ENCODE results near the gene NCOR1.
"Not testable (repeated sequence)": the region's sequence is repeated elsewhere in the genome, so short reads cannot be mapped to it uniquely, and the experiment has no call there.

NCOR1 gene

GRCh38 chr17:16129441-16130205, 85.7 kb downstream of the NCOR1 start:
- Histone ChIP-seq H3K4me1 (ENCODE audit: control insufficient read depth, insufficient read depth, low read length) (no peaks in the 10 kb centered on the region), H3K4me3 (ENCODE audit: low read length) (no peak overlapping the region), H3K27me3 (ENCODE audit: control insufficient read depth, insufficient read depth, low read length) (no peaks in the 10 kb centered on the region), H3K9ac (ENCODE audit: low read length) (no peak overlapping the region), H3K36me3 (ENCODE audit: control insufficient read depth, insufficient read depth, low read length) (peaks cover 10% of the 10 kb centered on the region), H3K27ac (ENCODE audit: low read depth, low read length) (no peak overlapping the region)

GRCh38 chr17:16123531-16123930, 91.8 kb downstream of the NCOR1 start:
- H3K27ac ChIP-seq (ENCODE audit: low read depth, low read length) = no peak overlapping the region
- H3K36me3 ChIP-seq (ENCODE audit: control insufficient read depth, insufficient read depth, low read length) = peaks cover 19% of the 10 kb centered on the region
- no peak overlapping the region for H3K4me3 ChIP-seq (ENCODE audit: low read length)
- H3K4me1 ChIP-seq (ENCODE audit: control insufficient read depth, insufficient read depth, low read length) = peaks cover 4% of the 10 kb centered on the region
- H3K9ac ChIP-seq (ENCODE audit: low read length) = no peak overlapping the region
- H3K27me3 ChIP-seq (ENCODE audit: control insufficient read depth, insufficient read depth, low read length) = no peaks in the 10 kb centered on the region

GRCh38 chr17:16122697-16123434, 92.5 kb downstream of the NCOR1 start:
- Histone ChIP-seq H3K4me1 (ENCODE audit: control insufficient read depth, insufficient read depth, low read length) (peaks cover 4% of the 10 kb centered on the region), H3K27me3 (ENCODE audit: control insufficient read depth, insufficient read depth, low read length) (no peaks in the 10 kb centered on the region), H3K36me3 (ENCODE audit: control insufficient read depth, insufficient read depth, low read length) (peaks cover 20% of the 10 kb centered on the region), H3K4me3 (ENCODE audit: low read length) (no peak overlapping the region), H3K27ac (ENCODE audit: low read depth, low read length) (peak overlapping the region; percentile 10), H3K9ac (ENCODE audit: low read length) (no peak overlapping the region)

- H3K36me3 ChIP-seq (ENCODE audit: control insufficient read depth, insufficient read depth, low read length) = peaks cover 22% of the 10 kb centered on the region
- peaks cover 4% of the 10 kb centered on the region for H3K4me1 ChIP-seq (ENCODE audit: control insufficient read depth, insufficient read depth, low read length)
- no peaks in the 10 kb centered on the region for H3K27me3 ChIP-seq (ENCODE audit: control insufficient read depth, insufficient read depth, low read length)
- H3K9ac ChIP-seq (ENCODE audit: low read length) = no peak overlapping the region
- peak overlapping the region; percentile 6 for H3K27ac ChIP-seq (ENCODE audit: low read depth, low read length)
- H3K4me3 ChIP-seq (ENCODE audit: low read length) = no peak overlapping the region
Observed at GRCh38 chr17:16121915-16122314, 93.4 kb downstream of the NCOR1 start.

- no peaks in the 10 kb centered on the region for H3K27me3 ChIP-seq (ENCODE audit: control insufficient read depth, insufficient read depth, low read length)
- H3K27ac ChIP-seq (ENCODE audit: low read depth, low read length) = no peak overlapping the region
- no peak overlapping the region for H3K4me3 ChIP-seq (ENCODE audit: low read length)
- peaks cover 22% of the 10 kb centered on the region for H3K36me3 ChIP-seq (ENCODE audit: control insufficient read depth, insufficient read depth, low read length)
- peaks cover 4% of the 10 kb centered on the region for H3K4me1 ChIP-seq (ENCODE audit: control insufficient read depth, insufficient read depth, low read length)
- no peak overlapping the region for H3K9ac ChIP-seq (ENCODE audit: low read length)
Observed at GRCh38 chr17:16120937-16121336, 94.4 kb downstream of the NCOR1 start.

GRCh38 chr17:16117149-16117548, 98.2 kb downstream of the NCOR1 start:
- H3K36me3 ChIP-seq (ENCODE audit: control insufficient read depth, insufficient read depth, low read length) = peaks cover 28% of the 10 kb centered on the region
- H3K4me3 ChIP-seq (ENCODE audit: low read length) = no peak overlapping the region
- H3K9ac ChIP-seq (ENCODE audit: low read length) = no peak overlapping the region
- no peaks in the 10 kb centered on the region for H3K27me3 ChIP-seq (ENCODE audit: control insufficient read depth, insufficient read depth, low read length)
- H3K4me1 ChIP-seq (ENCODE audit: control insufficient read depth, insufficient read depth, low read length) = peaks cover 4% of the 10 kb centered on the region
- no peak overlapping the region for H3K27ac ChIP-seq (ENCODE audit: low read depth, low read length)

GRCh38 chr17:16115077-16115698, 100.1 kb downstream of the NCOR1 start:
- not testable (repeated sequence) for H3K27me3 ChIP-seq (ENCODE audit: control insufficient read depth, insufficient read depth, low read length); H3K4me1 ChIP-seq (ENCODE audit: control insufficient read depth, insufficient read depth, low read length); H3K4me3 ChIP-seq (ENCODE audit: low read length); H3K27ac ChIP-seq (ENCODE audit: low read depth, low read length); H3K9ac ChIP-seq (ENCODE audit: low read length)
- peaks cover 21% of the 10 kb centered on the region for H3K36me3 ChIP-seq (ENCODE audit: control insufficient read depth, insufficient read depth, low read length)

- Histone ChIP-seq H3K27ac (ENCODE audit: low read depth, low read length) (no peak overlapping the region), H3K9ac (ENCODE audit: low read length) (no peak overlapping the region), H3K36me3 (ENCODE audit: control insufficient read depth, insufficient read depth, low read length) (peaks cover 8% of the 10 kb centered on the region), H3K4me3 (ENCODE audit: low read length) (no peak overlapping the region), H3K4me1 (ENCODE audit: control insufficient read depth, insufficient read depth, low read length) (peaks cover 6% of the 10 kb centered on the region), H3K27me3 (ENCODE audit: control insufficient read depth, insufficient read depth, low read length) (no peaks in the 10 kb centered on the region)
Observed at GRCh38 chr17:16108871-16109270, 106.5 kb downstream of the NCOR1 start.

GRCh38 chr17:16108386-16108785, 106.9 kb downstream of the NCOR1 start:
- H3K4me1 ChIP-seq (ENCODE audit: control insufficient read depth, insufficient read depth, low read length) = peaks cover 6% of the 10 kb centered on the region
- H3K36me3 ChIP-seq (ENCODE audit: control insufficient read depth, insufficient read depth, low read length) = peaks cover 7% of the 10 kb centered on the region
- no peaks in the 10 kb centered on the region for H3K27me3 ChIP-seq (ENCODE audit: control insufficient read depth, insufficient read depth, low read length)
- no peak overlapping the region for H3K4me3 ChIP-seq (ENCODE audit: low read length)
- H3K27ac ChIP-seq (ENCODE audit: low read depth, low read length) = no peak overlapping the region
- no peak overlapping the region for H3K9ac ChIP-seq (ENCODE audit: low read length)

GRCh38 chr17:16107165-16107770, 108.1 kb downstream of the NCOR1 start:
- H3K27me3 ChIP-seq (ENCODE audit: control insufficient read depth, insufficient read depth, low read length) = no peaks in the 10 kb centered on the region
- H3K4me1 ChIP-seq (ENCODE audit: control insufficient read depth, insufficient read depth, low read length) = peaks cover 6% of the 10 kb centered on the region
- no peak overlapping the region for H3K4me3 ChIP-seq (ENCODE audit: low read length)
- H3K27ac ChIP-seq (ENCODE audit: low read depth, low read length) = peak overlapping the region; percentile 51
- no peak overlapping the region for H3K9ac ChIP-seq (ENCODE audit: low read length)
- peaks cover 7% of the 10 kb centered on the region for H3K36me3 ChIP-seq (ENCODE audit: control insufficient read depth, insufficient read depth, low read length)

GRCh38 chr17:16106161-16106891, 109.0 kb downstream of the NCOR1 start:
- no peak overlapping the region for H3K4me3 ChIP-seq (ENCODE audit: low read length)
- H3K4me1 ChIP-seq (ENCODE audit: control insufficient read depth, insufficient read depth, low read length) = peaks cover 6% of the 10 kb centered on the region
- no peak overlapping the region for H3K9ac ChIP-seq (ENCODE audit: low read length)
- H3K27me3 ChIP-seq (ENCODE audit: control insufficient read depth, insufficient read depth, low read length) = no peaks in the 10 kb centered on the region
- peaks cover 10% of the 10 kb centered on the region for H3K36me3 ChIP-seq (ENCODE audit: control insufficient read depth, insufficient read depth, low read length)
- H3K27ac ChIP-seq (ENCODE audit: low read depth, low read length) = no peak overlapping the region

GRCh38 chr17:16104189-16104588, 111.1 kb downstream of the NCOR1 start:
- Histone ChIP-seq H3K9ac (ENCODE audit: low read length) (no peak overlapping the region), H3K4me1 (ENCODE audit: control insufficient read depth, insufficient read depth, low read length) (peaks cover 6% of the 10 kb centered on the region), H3K27ac (ENCODE audit: low read depth, low read length) (no peak overlapping the region), H3K4me3 (ENCODE audit: low read length) (no peak overlapping the region), H3K36me3 (ENCODE audit: control insufficient read depth, insufficient read depth, low read length) (peaks cover 12% of the 10 kb centered on the region), H3K27me3 (ENCODE audit: control insufficient read depth, insufficient read depth, low read length) (no peaks in the 10 kb centered on the region)

Data from rectal smooth muscle tissue (tissue), 1 donor.